ENCODE data around the gene SLC35F6.

Gene SLC35F6

DNA sequence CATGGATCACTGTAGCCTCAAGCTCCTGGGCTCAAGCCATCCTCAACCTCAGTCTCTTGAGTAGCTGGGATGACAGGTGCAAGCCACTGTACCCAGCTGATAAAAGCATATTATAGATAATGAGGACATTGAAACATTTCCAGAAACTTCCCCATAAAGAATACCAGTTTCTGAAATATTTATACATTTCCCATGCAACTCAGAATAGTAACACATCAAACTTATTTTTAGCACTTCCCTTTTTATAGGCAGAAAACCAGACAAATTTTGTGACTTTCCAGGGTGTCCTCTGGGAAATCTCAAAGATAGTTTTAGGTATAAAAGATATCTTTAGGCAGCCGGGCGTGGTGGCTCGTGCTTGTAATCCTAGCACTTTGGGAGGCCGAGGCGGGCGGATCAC lies 58.8 kb downstream of the SLC35F6 start:
- no peak for DNase-seq (ENCODE audit: low read depth)

Data from stimulated activated CD8-positive, alpha-beta memory T cell treated with anti-CD3 and anti-CD28 coated beads, Interleukin-15, amount 100 ng/mL, for 24 hours (primary cell).